Vagina (tissue), 2 donors: ENCODE data around the gene PCDHGA6. TPM values are rescaled to one million over a fixed set of nuclear protein-coding genes. Genes with fewer than 3 reads are reported as not detected.
"Not testable (repeated sequence)": the region's sequence is repeated elsewhere in the genome, so short reads cannot be mapped to it uniquely, and the experiment has no call there.

ENCODE experiments used
- DNase-seq, 2 donors: peaks; one replicate each; pipeline ENCODE4 v3.0.0-alpha.2; 2017; ENCODE audit errors: extremely low spot score in 2 of 2
- H3K27ac ChIP-seq: fragments of 200-600 bp; sonication (generic); one replicate; pipeline ENCODE4 v1.5.1; 2019
- H3K27me3 ChIP-seq: fragments of 200-600 bp; sonication (generic); one replicate; pipeline ENCODE4 v1.5.1; 2019
- H3K36me3 ChIP-seq, 2 donors: fragments of 200-600 bp; sonication (generic); one replicate each; pipeline ENCODE4 v1.5.1; 2017 to 2019
- H3K4me1 ChIP-seq: fragments of 200-600 bp; sonication (generic); one replicate; pipeline ENCODE4 v1.5.1; 2019
- H3K4me3 ChIP-seq, 2 donors: fragments of 200-600 bp; sonication (generic); 1 replicate in 1 of 2; 2 replicates in 1 of 2; pipeline ENCODE4 v1.5.1; 2016 to 2019
- H3K9me3 ChIP-seq: fragments of 200-600 bp; sonication (generic); one replicate; pipeline ENCODE4 v1.5.1; 2019
- CTCF ChIP-seq, 3 experiments: fragments of 450-650 bp in 2 of 3; fragments of 200-600 bp in 1 of 3; sonication (generic) in 1 of 3; IDR thresholded peaks; one replicate each; pipeline ENCODE4 v1.5.1; 2017 to 2019; ENCODE audit warnings: antibody characterized with exemption in 3 of 3, mild to moderate bottlenecking in 2 of 3, moderate library complexity in 2 of 3
- POLR2A ChIP-seq, 2 donors: fragments of 450-650 bp; IDR thresholded peaks; one replicate each; pipeline ENCODE4 v1.6.1; 2017; ENCODE audit warnings: antibody characterized with exemption in 2 of 2, mild to moderate bottlenecking in 2 of 2, moderate library complexity in 2 of 2
- POLR2AphosphoS5 ChIP-seq, 2 donors: sonication (generic); formaldehyde crosslinking; IDR thresholded peaks; one replicate each; pipeline ENCODE4 v1.9.0; 2017; ENCODE audit warnings: antibody characterized with exemption in 2 of 2, mild to moderate bottlenecking in 2 of 2, low read depth in 1 of 2; ENCODE audit not compliant: insufficient read depth in 1 of 2
- intact Hi-C: fragments of 100-400 bp; cut with DNase I; formaldehyde crosslinking; loops from one replicate; pipeline ENCODE4 v1.15.1; 2023
- total RNA-seq: library from RNA; depleted of rRNA; stranded (reverse); fragments of >200 nt; gene quantifications from one replicate; pipeline ENCODE4 v1.2.3, GENCODE V29; 2016

Gene PCDHGA6
- total RNA-seq, 1 donor from 2014 or later, result 6.4 TPM

GRCh38 chr5:141382469-141383294, 9.0 kb downstream of the PCDHGA6 start, which contains the start of gene PCDHGA7:
TSS of gene PCDHGA7 (plus strand) at chr5:141382742. CDS start at chr5:141382900, 158 bp downstream.
- Histone ChIP-seq H3K27me3 (no peaks in the 10 kb centered on the region), H3K9me3 (peaks cover 64% of the 10 kb centered on the region), H3K4me3 (peak within 1 kb of the TSS in 1 of 2 donors; percentile 19), H3K4me1 (no peaks in the 10 kb centered on the region), H3K27ac (no peak within 1 kb of the TSS), H3K36me3 (peaks cover 0 to 6% of the 10 kb centered on the region in 2 donors)
- TF ChIP-seq CTCF (IDR thresholded peaks at IDR 0.05) (no peak), POLR2AphosphoS5 (IDR thresholded peaks at IDR 0.05; ENCODE audit: insufficient read depth in 1 of 2, low read depth in 1 of 2) (no peak), POLR2A (IDR thresholded peaks at IDR 0.05) (no peak)
- DNase-seq, result no peak
- intact Hi-C loops, result no loop called here

GRCh38 chr5:141383345-141383744, 9.7 kb downstream of the PCDHGA6 start:
- no peak for DNase-seq
- no peaks in the 10 kb centered on the region for H3K4me1 ChIP-seq
- intact Hi-C loops, result no loop called here
- H3K27me3 ChIP-seq, result no peaks in the 10 kb centered on the region
- no peak overlapping the region for H3K4me3 ChIP-seq
- H3K27ac ChIP-seq, result no peak overlapping the region
- peaks cover 60% of the 10 kb centered on the region for H3K9me3 ChIP-seq
- TF ChIP-seq POLR2A (IDR thresholded peaks at IDR 0.05) (no peak), POLR2AphosphoS5 (IDR thresholded peaks at IDR 0.05; ENCODE audit: insufficient read depth in 1 of 2, low read depth in 1 of 2) (no peak), CTCF (IDR thresholded peaks at IDR 0.05) (no peak)
- peaks cover 0 to 6% of the 10 kb centered on the region in 2 donors for H3K36me3 ChIP-seq

GRCh38 chr5:141384471-141385267, 11.0 kb downstream of the PCDHGA6 start:
- Histone ChIP-seq H3K27ac (no peak overlapping the region), H3K4me3 (peak overlapping the region in 1 of 2 donors; percentile 10), H3K9me3 (peaks cover 61% of the 10 kb centered on the region), H3K36me3 (peaks cover 0 to 6% of the 10 kb centered on the region in 2 donors), H3K27me3 (no peaks in the 10 kb centered on the region), H3K4me1 (no peaks in the 10 kb centered on the region)
- no peak for DNase-seq
- intact Hi-C loops, result no loop called here
- no peak for TF ChIP-seq CTCF (IDR thresholded peaks at IDR 0.05)
- no peak for TF ChIP-seq POLR2AphosphoS5 (IDR thresholded peaks at IDR 0.05; ENCODE audit: insufficient read depth in 1 of 2, low read depth in 1 of 2)
- no peak for TF ChIP-seq POLR2A (IDR thresholded peaks at IDR 0.05)

- H3K36me3 ChIP-seq, H3K4me3 ChIP-seq, H3K4me1 ChIP-seq, intact Hi-C loops, H3K27ac ChIP-seq, H3K27me3 ChIP-seq, DNase-seq: not testable (repeated sequence)
- H3K9me3 ChIP-seq, result peaks cover 69% of the 10 kb centered on the region
Observed at GRCh38 chr5:141387557-141388311, 14.0 kb downstream of the PCDHGA6 start, which contains the start of gene PCDHGB4. TSS of gene PCDHGB4 (plus strand) at chr5:141387698. CDS start at chr5:141387885, 187 bp downstream.

- no peak for DNase-seq
- H3K4me3 ChIP-seq, result no peak overlapping the region
- H3K36me3 ChIP-seq, result peaks cover 0 to 9% of the 10 kb centered on the region in 2 donors
- intact Hi-C loops, result no loop called here
- H3K9me3 ChIP-seq, result peaks cover 69% of the 10 kb centered on the region
- TF ChIP-seq POLR2A (IDR thresholded peaks at IDR 0.05), result no peak
- TF ChIP-seq CTCF (IDR thresholded peaks at IDR 0.05), result no peak
- no peak for TF ChIP-seq POLR2AphosphoS5 (IDR thresholded peaks at IDR 0.05; ENCODE audit: insufficient read depth in 1 of 2, low read depth in 1 of 2)
- no peak overlapping the region for H3K27ac ChIP-seq
- no peaks in the 10 kb centered on the region for H3K4me1 ChIP-seq
- H3K27me3 ChIP-seq, result no peaks in the 10 kb centered on the region
Observed at GRCh38 chr5:141388661-141389060, 15.0 kb downstream of the PCDHGA6 start.
